8988T (cell line): Measurements from ENCODE around the gene ZHX3.

Experiments used
- DNase-seq: peaks from one replicate; pipeline ENCODE4 v3.0.0; 2011

ZHX3 gene

GRCh38 chr20:41355192-41355591, 37.7 kb upstream of the ZHX3 start:
- no peak for DNase-seq

DNA sequence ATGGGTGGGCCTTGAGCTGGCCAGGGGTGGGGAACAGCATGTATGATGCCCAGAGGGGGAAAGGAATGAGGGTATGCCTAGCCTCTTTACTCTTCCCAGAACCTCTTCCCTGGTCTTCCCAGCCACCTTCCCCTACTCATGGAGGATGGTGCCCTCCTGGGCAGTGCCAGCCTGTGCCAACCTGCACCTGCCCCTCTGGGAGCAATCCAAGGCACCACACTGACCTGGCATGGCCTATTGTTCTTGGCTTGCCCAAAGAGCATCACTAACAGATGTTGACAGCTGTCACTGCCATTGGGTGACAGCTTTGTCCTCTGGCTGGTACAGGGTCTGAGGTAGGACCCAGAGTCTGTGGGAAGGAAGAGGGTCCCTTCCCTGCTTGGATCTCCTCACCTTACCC, 36.0 kb upstream of the ZHX3 start:
- no peak for DNase-seq

GRCh38 chr20:41352666-41353065, 35.1 kb upstream of the ZHX3 start:
- no peak for DNase-seq

- no peak for DNase-seq
Observed at GRCh38 chr20:41352106-41352505, 34.6 kb upstream of the ZHX3 start.

GRCh38 chr20:41350408-41350962, 33.0 kb upstream of the ZHX3 start:
- no peak for DNase-seq

DNA sequence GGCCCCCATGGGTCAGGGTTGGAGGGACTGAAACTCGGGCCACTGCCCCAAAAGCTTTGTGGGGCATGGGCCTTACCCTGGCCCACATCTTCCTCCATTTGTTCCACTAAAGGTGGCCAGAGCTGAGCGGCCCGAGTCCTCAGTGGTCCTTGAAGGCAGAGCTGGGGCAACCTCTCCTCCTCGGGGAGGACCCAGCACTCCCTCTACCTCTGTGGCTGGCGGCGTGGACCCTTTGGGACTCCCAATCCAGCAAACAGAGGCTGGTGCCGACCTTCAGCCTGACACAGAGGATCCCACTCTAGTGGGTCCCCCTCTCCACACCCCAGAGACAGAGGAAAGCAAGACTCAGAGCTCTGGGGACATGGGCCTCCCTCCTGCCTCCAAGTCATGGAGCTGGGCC, 32.4 kb upstream of the ZHX3 start:
- no peak for DNase-seq

- no peak for DNase-seq
Observed at GRCh38 chr20:41349266-41349665, 31.7 kb upstream of the ZHX3 start.

DNA sequence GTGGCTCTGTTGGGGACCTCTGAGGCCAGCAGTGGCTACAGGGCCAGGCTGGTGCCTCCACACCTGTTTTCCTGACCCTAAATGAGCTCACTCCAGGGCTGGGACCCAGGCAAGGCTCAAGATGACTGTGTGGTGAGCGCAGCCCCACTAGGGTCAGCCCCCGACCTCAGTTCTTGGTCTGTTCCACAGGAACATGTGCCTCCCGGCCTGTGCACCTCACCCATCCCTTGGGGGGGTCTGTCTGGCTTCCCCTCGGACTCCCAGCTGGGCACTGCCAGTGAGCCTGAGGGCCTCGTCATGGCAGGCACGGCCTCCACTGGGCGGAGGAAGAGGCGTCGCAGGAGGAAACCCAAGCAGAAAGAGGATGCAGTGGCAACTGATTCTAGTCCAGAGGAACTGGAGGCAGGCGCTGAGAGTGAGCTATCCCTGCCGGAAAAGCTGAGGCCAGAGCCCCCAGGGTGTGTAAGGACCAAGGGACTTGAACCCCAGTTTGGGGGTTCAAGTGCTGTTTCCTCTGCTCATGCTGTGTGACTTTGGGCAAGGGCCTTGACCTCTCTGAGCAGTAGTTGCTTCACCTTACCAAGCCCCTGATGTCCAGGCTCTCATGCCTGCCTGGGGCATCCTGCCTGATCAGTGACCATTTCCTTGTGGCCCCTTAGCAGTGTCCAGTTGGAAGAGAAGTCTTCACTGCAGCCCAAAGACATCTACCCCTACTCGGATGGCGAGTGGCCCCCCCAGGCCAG, 31.1 kb upstream of the ZHX3 start:
- no peak for DNase-seq

- no peak for DNase-seq
Observed at GRCh38 chr20:41347523-41348429, 30.2 kb upstream of the ZHX3 start.

DNA sequence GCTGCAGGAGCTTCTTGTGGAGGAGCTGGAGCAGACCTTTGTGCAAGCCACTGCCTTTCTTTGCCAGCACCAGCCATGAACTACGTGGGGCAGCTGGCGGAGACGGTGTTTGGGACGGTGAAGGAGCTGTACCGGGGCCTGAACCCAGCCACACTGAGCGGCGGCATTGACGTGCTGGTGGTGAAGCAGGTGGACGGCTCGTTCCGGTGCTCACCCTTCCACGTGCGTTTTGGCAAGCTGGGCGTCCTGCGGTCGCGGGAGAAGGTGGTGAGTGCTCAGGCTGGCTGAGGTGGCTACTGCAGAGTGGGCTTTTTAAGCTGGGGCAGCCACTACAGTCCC, 28.2 kb upstream of the ZHX3 start:
- DNase-seq = no peak

DNA sequence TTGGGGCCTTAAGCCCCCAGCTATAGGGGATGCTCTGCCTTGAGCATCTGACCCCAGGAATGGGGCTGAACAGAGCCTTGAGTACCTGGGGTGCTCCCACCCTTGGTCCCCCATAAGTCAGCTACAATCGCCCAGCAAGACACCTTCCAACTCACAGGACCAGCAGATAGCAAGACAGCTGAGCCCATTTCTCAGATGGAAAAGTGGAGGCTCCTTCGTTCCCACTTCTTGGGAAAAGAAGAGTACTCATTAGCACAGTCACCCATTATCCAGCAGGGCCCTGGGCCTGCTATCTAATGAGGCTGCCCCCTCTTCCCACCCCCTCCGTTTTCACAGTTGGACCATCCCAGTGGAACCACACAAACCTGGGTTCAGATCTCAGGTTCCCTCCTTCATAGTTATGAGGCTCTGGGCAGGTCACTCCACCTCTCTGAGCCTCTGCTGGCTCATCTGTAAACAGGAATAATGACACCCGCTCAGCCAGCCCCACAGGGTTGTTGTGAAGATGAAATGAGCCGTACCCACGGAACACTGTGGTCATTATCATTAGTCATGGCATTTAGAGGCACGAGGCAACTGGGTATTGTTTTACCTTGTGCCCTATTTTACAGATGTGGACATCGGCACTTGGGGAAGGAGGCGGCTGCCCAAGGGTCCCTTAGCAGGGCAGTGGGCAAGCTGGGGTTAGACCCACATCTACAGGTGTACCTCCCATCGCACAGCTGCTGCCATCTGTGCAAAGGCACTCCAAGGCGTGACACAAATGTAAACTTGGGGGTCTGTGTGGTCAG, 27.6 kb upstream of the ZHX3 start:
- no peak for DNase-seq

DNA sequence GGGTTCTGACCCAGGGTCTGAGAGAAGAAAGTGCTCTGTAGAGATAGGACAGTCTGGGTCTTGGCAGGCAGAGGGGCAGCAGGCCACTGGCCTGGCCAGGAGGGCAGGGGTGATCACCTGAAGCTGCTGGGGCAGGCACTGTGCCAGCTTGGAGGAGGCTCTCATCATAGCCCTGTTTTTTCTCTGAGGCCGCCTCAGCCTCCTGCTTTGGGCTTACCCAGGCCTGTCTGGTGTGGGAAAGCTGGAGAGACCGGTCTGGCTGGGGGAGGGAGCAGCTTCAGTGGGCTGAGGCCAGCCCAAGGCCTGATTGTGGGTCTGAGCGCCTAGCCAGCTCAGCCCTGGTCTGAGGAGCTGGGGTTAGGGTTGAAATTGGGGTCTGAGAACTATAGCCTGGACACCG, 26.9 kb upstream of the ZHX3 start:
- DNase-seq = no peak

DNA sequence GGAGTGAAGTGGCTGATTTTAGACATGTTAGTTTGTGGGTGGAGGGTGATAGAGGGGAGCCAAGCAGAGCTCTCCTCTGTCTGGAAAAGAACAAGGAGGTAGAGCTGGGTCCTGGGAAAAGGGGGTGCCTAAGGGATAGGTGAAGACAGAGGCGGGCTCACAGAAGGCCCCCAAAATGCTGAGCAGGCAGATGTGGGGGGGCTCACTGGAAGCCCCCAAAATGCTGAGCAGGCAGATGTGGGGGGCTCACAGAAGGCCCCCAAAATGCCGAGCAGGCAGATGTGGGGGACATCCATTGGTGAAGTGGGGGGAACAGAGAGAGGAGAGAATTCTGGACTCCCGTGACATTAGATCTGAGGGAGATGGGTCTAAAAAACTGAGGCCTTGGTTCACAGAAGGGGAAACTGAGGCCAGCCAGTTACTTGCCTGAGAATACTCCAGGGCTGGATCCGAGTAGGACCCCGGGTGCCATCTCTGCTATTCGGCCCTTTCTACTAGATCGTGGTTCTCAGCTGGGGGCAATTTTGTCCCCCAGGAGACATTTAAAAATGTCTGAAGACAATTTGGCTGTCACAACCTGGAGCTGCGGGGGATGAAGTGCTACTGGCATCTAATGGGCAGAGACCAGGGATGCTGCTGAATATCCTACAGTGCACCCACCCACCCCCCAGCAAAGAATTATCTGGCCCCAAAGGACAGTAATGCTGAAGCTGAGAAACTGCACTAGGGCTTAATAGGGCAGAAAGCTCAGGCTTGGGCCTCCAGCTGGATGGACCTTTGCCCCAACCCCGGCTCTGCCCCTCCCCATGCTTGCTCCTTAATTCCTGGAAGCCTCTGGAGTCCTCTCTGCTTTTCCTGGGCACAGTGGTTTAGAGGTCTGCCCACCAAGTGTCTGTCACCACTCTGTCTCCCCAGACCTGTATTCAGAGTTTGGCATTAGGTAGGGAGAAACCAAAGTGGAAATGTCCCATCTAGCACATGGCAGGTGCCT, 25.2 kb upstream of the ZHX3 start:
- no peak for DNase-seq

DNA sequence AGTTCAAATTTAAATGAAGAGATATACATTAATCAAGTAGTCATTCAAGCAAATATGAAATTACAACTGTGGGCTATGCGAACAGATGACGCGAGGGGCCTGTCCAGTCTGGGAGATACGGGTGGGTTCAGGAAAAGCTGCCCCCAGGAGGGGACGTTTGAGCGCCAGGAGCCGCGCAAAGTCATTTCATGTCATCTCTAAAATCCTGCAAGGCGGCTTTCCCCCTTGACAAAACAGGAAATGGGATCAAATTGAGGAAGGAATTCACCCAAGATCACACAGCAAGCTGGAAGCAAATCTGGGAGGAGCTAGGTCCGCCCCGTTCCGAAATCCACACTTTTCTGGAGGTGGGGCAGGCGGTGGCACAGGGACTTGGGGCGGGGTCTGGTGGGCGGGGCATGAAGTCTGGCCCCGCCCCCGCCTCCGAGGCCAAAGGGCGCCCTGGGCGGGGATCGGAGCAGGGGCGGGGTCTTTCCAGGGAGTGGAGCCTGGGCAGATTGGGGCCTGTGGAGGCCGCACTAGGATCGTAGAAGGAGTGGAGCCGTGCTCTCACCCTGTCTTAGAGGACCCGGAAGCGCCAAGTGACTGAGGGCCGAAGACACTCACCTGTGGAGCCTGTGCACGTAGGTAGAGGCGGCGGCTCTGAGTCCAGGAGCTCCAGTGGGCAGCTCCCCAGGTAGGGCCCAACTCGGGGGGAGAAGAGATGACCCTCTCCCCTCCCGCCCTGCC, 23.0 kb upstream of the ZHX3 start, which contains the start of gene LPIN3:
Gene LPIN3, plus strand, starts transcription at position 495 of the 729 bp plus-strand sequence. CDS start 4,983 bp downstream, outside the sequence.
- DNase-seq = peak; percentile 87

- DNase-seq = peak; percentile 72
Observed at GRCh38 chr20:41339957-41340326, 22.4 kb upstream of the ZHX3 start.

GRCh38 chr20:41336711-41337492, 19.4 kb upstream of the ZHX3 start:
- DNase-seq = no peak

DNA sequence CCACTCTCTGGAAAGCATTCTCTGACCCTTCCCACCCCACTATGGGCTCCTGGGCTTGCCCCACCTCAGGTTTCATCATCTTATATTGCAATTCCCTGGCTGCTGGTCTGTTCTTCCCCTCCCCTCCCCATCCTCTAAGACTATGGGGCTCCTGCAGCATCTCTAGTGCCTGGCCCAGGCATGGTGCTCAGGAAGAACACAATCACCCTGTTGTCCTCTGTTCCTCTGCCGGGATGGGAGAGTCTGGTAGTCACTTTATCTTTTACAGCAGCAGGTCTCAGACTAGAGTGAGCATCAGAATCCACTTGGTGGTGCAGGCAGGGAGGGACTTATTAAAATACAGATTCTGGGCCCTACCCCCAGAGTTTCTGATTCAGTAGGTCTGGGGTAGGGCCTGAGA, 18.1 kb upstream of the ZHX3 start:
- DNase-seq = no peak

GRCh38 chr20:41334443-41335421, 17.2 kb upstream of the ZHX3 start:
- DNase-seq = no peak

- DNase-seq = no peak
Observed at GRCh38 chr20:41334036-41334435, 16.5 kb upstream of the ZHX3 start.
